Anterior cingulate cortex (tissue), 58 donors: ENCODE measurements around the gene PROCA1.

Experiments
- DNase-seq, 58 donors: peaks; one replicate each; lab custom pipeline; 2025; lab: John Stamatoyannopoulos, UW

PROCA1 gene

GRCh38 chr17:28711723-28712031 lies at the start of gene PROCA1:
TSS of gene PROCA1 (minus strand) at chr17:28711888. CDS start at chr17:28711660, 228 bp downstream.
- peak in 3 of 58 donors; percentile 43 to 54 (median 50) for DNase-seq

DNA sequence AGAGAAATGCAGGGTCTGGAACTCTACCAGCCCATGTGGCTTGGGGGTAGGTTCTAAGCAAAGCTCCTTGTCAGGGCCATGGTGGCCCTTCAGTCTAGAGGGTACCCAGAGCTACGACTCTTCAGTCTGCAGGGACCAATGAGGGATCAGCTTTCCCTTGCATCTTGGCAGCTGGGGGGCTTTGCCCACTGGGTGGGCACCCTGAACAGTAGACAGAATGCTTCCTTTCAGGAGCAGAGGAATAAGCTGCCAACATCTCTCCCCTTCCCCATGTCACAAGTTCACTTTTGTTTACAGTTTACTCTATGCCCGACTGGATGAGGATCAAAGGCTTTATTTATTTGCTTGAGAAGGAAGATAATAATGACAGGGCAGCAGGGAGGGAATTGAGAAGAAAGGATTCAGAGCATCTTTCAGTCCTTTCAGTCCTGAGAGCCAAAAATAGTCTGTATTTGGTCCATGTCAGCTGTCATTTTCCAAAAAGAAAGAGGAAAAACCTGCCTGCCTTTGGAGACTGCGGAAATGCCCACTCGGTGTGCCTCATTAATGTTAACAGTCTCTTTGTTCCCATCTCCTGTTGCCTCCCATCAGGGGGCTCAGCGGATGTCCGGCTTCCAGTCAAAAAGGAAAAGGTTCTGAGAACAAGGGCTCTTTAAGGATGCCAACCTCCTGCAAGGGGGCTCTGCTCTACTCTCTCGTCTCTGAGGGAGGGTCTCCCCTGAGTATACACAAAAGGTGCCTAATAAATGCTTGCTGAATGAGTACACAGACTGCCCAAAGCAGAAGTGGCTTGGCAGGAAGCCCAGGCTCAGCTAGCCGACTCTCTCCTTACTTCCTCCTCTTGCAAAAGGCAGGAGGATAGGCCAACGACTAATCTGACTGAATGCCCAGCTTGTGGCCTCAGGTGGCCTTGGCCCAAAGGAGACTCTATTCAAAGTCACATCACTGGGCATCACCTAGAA lies 49.2 kb upstream of the PROCA1 start:
- DNase-seq = peak in 40 of 58 donors; percentile 7 to 84 (median 40)

DNA sequence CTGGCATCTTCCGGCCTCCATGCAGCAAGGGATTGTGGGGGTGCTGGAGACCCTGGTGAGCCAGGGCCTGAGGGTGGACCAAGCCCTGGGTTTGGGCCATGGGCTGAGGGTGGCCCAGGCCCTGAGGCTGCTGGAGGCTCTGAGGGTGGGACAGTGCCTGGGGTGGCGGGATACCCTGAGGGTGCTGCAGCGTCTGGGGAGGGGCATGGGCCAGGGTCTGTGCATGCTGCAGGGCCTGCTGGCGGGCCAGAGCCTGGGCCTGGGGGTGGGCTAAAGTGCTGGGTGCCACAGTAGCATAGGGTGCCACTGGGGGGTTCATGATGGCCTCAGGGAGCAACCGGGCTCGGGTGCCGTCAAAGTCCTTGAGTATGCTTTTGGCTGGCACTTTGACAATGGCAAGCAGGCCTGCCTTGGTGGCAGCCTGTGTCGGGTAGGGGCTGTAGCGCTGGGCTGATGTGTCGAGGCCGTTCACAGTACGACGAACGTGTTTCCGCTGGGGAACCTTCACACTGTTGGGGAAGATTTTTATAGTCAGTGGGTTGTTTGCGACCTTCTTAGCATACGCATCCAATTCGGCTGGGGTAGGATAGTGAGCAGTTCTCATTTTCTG lies 47.7 kb upstream of the PROCA1 start:
- DNase-seq = no peak

GRCh38 chr17:28758411-28759121 lies 46.9 kb upstream of the PROCA1 start:
- DNase-seq = no peak

- no peak for DNase-seq
Observed at GRCh38 chr17:28756049-28756804, 44.5 kb upstream of the PROCA1 start.

GRCh38 chr17:28755486-28755885 lies 43.8 kb upstream of the PROCA1 start:
- DNase-seq = no peak

DNA sequence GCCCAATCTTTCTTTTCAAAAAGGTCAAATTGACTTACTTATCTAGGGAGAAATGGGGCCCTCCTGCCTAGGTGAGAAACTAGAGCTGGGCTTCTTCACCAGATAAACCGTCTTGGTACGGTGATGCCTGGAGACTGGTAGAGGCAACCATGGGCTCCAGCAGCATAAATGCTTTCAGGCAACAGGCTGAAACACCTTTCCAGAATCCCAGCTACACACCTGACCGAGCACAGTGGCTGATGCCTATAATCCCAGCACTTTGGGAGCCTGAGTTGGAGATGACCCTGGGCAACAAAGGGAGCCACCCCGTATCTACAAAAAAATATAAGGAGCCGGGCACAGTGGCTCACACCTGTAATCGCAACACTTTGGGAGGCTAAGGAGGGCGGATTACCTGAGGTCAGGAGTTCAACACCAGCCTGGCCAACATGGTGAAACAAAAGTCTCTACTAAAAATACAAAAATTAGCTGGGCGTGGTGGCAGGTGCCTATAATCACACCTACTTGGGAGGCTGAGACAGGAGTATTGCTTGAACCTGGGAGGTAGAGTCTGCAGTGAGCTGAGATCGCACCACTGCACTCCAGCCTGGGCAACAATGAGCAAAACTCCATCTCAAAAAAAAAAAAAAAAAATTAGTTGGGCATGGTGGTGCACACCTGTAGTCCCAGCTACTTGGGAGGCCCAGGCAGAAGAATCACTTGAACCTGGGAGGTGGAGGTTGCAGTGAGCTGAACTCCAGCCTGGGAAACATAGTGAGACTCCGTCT lies 40.1 kb upstream of the PROCA1 start:
- no peak for DNase-seq

DNA sequence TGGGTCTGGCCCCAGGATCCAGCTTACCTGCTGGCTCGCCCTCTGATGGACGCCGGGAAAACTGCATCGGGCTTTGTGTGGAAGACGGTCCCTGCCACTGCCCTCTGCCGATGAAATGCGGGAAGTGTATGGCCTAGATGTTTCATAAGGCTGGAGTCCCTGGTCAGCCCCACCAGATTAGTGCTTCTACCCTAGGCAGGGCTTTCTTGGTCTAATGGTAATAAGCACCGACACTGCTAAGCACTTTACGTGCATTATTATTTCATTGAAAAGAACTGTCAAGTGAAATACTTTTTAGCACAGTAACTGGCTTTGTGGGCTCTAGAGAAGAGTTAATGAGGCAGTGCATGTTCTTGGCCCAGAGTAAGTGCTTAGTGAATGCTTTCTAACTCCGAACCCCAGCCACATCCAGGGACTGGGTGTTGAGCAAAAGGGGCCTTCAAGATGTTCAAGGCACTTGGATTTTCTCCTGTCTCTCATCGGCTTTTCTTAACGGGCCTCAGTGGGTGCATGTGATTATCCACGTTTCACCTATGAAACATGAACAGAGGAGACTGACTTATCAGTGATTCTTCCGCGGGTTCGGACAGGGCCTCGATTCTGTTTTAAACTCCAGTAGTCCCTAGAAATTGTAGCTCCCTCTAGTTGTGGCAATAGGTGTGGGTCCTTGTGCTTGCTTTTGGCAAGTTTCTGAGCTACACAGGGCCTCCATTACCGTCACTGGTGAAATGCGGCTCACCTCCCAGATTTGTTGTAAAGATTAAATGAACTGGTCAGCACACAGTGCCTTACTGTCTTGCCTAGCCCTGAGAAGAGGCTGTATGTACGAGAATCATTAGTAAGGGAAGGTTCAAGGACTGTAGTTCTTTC lies 38.7 kb upstream of the PROCA1 start:
- DNase-seq = peak; percentile 43 to 95 (median 86)

GRCh38 chr17:28749516-28750177 lies 38.0 kb upstream of the PROCA1 start:
- DNase-seq = peak in 1 of 58 donors; percentile 11

- DNase-seq = peak in 2 of 58 donors; percentile 5 to 21
Observed at GRCh38 chr17:28748852-28749515, 37.3 kb upstream of the PROCA1 start.

DNA sequence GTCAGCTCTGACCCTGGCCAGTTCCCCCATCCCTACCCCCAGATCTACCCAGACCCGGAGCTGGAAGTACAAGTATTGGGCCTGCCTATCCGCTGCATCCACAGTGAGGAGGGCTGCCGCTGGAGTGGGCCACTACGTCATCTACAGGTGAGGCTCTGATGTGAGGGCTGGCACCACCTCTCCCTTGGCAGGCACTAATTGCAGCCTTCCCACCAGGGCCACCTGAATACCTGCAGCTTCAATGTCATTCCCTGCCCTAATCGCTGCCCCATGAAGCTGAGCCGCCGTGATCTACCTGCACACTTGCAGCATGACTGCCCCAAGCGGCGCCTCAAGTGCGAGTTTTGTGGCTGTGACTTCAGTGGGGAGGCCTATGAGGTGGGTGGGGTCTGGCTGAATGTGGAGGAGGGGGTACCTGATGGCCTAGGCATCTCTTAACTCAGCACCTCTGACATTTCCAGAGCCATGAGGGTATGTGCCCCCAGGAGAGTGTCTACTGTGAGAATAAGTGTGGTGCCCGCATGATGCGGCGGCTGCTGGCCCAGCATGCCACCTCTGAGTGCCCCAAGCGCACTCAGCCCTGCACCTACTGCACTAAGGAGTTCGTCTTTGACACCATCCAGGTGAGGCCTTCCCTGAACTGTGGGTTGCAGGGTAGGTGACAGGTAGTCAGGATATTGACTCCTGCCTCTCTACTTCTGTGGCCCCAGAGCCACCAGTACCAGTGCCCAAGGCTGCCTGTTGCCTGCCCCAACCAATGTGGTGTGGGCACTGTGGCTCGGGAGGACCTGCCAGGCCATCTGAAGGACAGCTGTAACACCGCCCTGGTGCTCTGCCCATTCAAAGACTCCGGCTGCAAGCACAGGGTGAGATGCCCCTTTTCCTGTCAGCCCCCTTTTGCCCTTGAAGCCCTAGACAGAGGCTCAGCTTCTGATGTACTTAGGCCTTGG lies 36.4 kb upstream of the PROCA1 start:
- peak in 1 of 58 donors; percentile 7 for DNase-seq

- DNase-seq = peak in 51 of 58 donors; percentile 30 to 90 (median 70)
Observed at GRCh38 chr17:28747051-28747691, 35.5 kb upstream of the PROCA1 start.

DNA sequence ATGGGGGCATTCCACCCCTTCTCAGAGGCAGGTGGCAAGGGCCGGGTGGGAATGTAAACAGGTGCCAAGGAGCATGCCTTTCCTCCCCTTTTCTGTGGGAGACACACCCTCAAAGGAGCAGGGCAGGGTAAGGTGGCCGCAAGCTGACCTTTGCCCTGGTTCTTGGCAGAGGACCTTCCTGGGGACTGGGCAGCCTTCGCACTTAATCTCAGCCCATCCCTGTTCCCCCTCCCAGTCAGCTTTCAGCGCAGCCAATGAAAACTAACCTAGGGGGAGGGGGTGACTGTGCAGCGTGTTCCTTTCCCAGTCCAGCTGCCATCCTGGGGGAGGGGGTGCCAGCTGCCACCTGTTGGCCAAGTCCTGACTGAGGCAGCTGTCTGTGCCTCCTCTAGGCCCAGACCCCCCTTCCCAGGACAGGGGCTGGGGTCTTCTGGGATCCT lies 34.9 kb upstream of the PROCA1 start:
- peak in 47 of 58 donors; percentile 36 to 84 (median 62) for DNase-seq

DNA sequence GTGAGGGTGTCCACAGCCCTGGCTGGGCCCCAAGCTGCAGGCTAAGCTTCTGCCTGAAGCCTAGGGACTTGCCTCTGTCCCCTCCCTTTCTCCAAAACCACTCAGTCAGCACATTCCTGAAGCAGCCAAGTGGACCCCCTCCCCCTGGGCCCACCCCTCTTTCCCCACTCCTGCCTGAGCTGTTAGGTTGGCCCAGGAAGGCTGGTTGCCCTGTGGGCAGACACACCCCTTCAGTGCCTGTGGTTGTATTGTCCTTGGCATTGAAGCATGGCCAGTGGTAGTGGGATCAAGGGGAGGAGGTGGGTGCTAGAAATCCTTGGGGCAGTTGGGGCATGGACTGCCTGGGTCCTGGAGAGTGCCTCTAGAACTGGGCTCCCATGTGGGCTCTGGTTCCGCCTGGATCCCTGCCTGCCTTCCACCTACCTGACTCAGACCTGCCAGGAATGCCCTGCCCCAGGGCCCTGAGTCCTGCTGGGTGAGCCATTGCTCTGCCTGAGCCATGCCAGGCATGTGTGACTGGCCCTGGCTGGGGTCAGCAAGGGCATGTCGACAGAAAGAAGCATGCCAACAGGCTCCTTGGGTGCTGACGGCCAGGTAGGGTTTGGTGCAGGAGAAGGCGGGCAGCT lies 34.2 kb upstream of the PROCA1 start:
- peak in 2 of 58 donors; percentile 35 to 55 for DNase-seq
